PC-9 (cell line): ENCODE data around the gene ETV1.

Experiments used
- CTCF ChIP-seq: fragments of 200-600 bp; sonication (generic); conservative IDR thresholded peaks from 2 replicates; pipeline ENCODE4 v1.6.1; 2017; ENCODE audit warnings: mixed run types, antibody characterized with exemption, mild to moderate bottlenecking, moderate library complexity
- EZH2 ChIP-seq: fragments of 200-600 bp; sonication (generic); IDR thresholded peaks from 2 replicates; pipeline ENCODE4 v1.8.0; 2017; ENCODE audit warnings: antibody characterized with exemption, low read depth

- TF ChIP-seq EZH2 (no peak), CTCF (no peak)
These were observed 6.4 kb downstream of the ETV1 start for GRCh38 chr7:13982940-13983677.
